ENCODE results near the gene ZMYM2.

GRCh38 chr13:19961924-19962323, 3.4 kb downstream of the ZMYM2 start:
- TF ChIP-seq CTCF (conservative IDR thresholded peaks at IDR 0.05) (no peak), ZFX (IDR thresholded peaks at IDR 0.05) (no peak)
